Parathyroid adenoma (tissue), 2 donors: ENCODE data around the gene TIAM2.

Experiments
- H2AFZ ChIP-seq: fragments of 300-600 bp; sonication (generic); one replicate; pipeline ENCODE4 v1.7.0; 2017; ENCODE audit warnings: antibody characterized with exemption, mild to moderate bottlenecking
- H3K27ac ChIP-seq: fragments of 300-600 bp; sonication (generic); one replicate; pipeline ENCODE4 v1.7.0; 2017
- H3K27me3 ChIP-seq: fragments of 300-600 bp; sonication (generic); one replicate; pipeline ENCODE4 v1.7.0; 2017; ENCODE audit warnings: low read length; ENCODE audit not compliant: control insufficient read depth, insufficient read depth
- H3K36me3 ChIP-seq: fragments of 300-600 bp; sonication (generic); one replicate; pipeline ENCODE4 v1.7.0; 2017; ENCODE audit warnings: low read length; ENCODE audit not compliant: control insufficient read depth, insufficient read depth
- H3K4me1 ChIP-seq: fragments of 300-600 bp; sonication (generic); one replicate; pipeline ENCODE4 v1.7.0; 2017; ENCODE audit warnings: control low read depth
- H3K4me2 ChIP-seq: fragments of 300-600 bp; sonication (generic); one replicate; pipeline ENCODE4 v1.7.0; 2017; ENCODE audit warnings: low read length
- H3K4me3 ChIP-seq: fragments of 300-600 bp; sonication (generic); one replicate; pipeline ENCODE4 v1.7.0; 2017; ENCODE audit warnings: low read depth, low read length
- H3K79me2 ChIP-seq: fragments of 300-600 bp; sonication (generic); one replicate; pipeline ENCODE4 v1.7.0; 2017; ENCODE audit warnings: control low read depth
- H3K9ac ChIP-seq: fragments of 300-600 bp; sonication (generic); one replicate; pipeline ENCODE4 v1.7.0; 2017; ENCODE audit warnings: mild to moderate bottlenecking
- H3K9me3 ChIP-seq: fragments of 300-600 bp; sonication (generic); one replicate; pipeline ENCODE4 v1.7.0; 2017; ENCODE audit warnings: low read length; ENCODE audit not compliant: control insufficient read depth
- TF ChIP-seq, protein P1 (sequence below): fragments of 300-600 bp; sonication (generic); IDR thresholded peaks from one replicate; pipeline ENCODE4 v1.7.0; 2017; ENCODE audit warnings: antibody characterized with exemption, mild to moderate bottlenecking
- donor health status: primary hyperparathyroidism.

TIAM2 gene

DNA sequence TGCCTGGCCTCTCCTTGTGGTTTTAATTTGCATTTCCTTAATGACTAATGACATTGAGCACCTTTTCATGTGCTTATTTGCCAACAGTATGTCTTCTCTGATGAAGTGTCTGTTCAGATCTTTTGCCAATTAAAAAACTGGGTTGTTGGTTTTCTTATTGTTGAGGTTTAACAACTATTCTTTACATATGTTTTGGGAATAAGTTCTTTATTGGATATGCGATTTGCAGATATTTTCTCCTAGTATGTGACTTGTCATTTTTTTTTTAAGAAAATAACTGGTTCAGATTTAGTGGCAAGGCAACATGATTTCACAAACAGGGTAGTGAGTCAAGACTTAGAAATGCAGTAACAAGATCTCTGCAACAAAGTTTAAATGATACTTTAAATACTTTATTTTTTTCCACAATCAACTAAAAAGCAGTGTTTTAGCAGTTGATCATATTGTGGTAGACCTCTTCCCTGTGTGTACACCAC lies 67.8 kb downstream of the TIAM2 start:
- Histone ChIP-seq H3K4me1 (no peaks in the 10 kb centered on the region), H3K4me2 (no peak overlapping the region), H3K4me3 (no peak overlapping the region), H3K36me3 (no peaks in the 10 kb centered on the region), H3K27ac (no peak overlapping the region), H3K9ac (no peak overlapping the region), H3K27me3 (no peaks in the 10 kb centered on the region), H3K79me2 (no peaks in the 10 kb centered on the region), H3K9me3 (no peaks in the 10 kb centered on the region), H2AFZ (no peak overlapping the region)
- TF ChIP-seq, protein P1, sequence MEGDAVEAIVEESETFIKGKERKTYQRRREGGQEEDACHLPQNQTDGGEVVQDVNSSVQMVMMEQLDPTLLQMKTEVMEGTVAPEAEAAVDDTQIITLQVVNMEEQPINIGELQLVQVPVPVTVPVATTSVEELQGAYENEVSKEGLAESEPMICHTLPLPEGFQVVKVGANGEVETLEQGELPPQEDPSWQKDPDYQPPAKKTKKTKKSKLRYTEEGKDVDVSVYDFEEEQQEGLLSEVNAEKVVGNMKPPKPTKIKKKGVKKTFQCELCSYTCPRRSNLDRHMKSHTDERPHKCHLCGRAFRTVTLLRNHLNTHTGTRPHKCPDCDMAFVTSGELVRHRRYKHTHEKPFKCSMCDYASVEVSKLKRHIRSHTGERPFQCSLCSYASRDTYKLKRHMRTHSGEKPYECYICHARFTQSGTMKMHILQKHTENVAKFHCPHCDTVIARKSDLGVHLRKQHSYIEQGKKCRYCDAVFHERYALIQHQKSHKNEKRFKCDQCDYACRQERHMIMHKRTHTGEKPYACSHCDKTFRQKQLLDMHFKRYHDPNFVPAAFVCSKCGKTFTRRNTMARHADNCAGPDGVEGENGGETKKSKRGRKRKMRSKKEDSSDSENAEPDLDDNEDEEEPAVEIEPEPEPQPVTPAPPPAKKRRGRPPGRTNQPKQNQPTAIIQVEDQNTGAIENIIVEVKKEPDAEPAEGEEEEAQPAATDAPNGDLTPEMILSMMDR = no peak

DNA sequence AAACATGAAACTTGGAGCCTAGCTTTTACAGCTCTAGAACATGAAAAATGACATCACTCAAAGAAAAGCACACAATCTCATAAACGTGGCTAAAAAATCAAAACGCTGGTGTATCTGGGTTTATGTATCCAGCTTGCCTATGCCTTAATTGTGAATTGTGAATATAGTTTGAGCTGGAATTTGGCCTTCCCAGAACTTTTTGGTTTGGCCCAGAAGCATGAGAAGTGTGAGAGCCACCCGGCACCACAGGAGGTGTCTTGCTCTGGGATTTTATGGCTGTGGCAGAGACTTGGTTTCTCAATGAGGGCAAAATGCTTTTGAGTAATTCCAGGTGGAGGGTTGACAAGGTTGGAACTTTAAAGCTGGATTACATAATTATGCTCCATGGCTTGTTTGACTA lies 69.2 kb downstream of the TIAM2 start:
- H3K79me2 ChIP-seq = no peaks in the 10 kb centered on the region
- TF ChIP-seq, protein P1 = no peak
- H3K4me1 ChIP-seq = no peaks in the 10 kb centered on the region
- H3K4me2 ChIP-seq = no peak overlapping the region
- H3K36me3 ChIP-seq = no peaks in the 10 kb centered on the region
- no peaks in the 10 kb centered on the region for H3K9me3 ChIP-seq
- H3K27ac ChIP-seq = no peak overlapping the region
- H3K4me3 ChIP-seq = no peak overlapping the region
- no peak overlapping the region for H2AFZ ChIP-seq
- no peaks in the 10 kb centered on the region for H3K27me3 ChIP-seq
- no peak overlapping the region for H3K9ac ChIP-seq

DNA sequence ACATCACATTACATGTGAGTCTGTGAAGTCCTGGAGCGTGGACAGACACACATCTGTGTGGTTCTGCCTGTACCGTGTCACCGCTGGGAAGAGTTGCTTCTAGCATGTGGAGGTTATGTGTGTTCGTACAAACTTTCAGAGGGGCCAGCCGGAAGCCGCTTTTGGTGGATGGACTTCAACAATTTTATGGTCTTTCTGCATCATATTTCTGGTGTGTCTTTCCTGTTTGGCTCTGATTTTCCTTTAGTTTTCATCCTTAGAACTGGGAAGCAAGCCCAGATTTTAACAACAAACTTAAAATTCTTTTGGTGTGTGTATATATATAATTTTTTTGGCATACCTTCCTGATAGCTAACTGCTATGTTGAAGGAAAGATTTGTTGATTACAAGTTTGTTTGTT lies 71.2 kb downstream of the TIAM2 start:
- Histone ChIP-seq H2AFZ (no peak overlapping the region), H3K4me2 (no peak overlapping the region), H3K4me3 (no peak overlapping the region), H3K9me3 (no peaks in the 10 kb centered on the region), H3K4me1 (no peaks in the 10 kb centered on the region), H3K27me3 (no peaks in the 10 kb centered on the region), H3K79me2 (no peaks in the 10 kb centered on the region), H3K36me3 (no peaks in the 10 kb centered on the region), H3K27ac (no peak overlapping the region), H3K9ac (no peak overlapping the region)
- TF ChIP-seq, protein P1 = no peak

GRCh38 chr6:155066921-155067680 lies 72.0 kb downstream of the TIAM2 start:
- Histone ChIP-seq H3K27ac (no peak overlapping the region), H3K4me1 (no peaks in the 10 kb centered on the region), H3K4me3 (no peak overlapping the region), H3K9me3 (no peaks in the 10 kb centered on the region), H3K79me2 (no peaks in the 10 kb centered on the region), H3K4me2 (no peak overlapping the region), H3K27me3 (no peaks in the 10 kb centered on the region), H3K36me3 (no peaks in the 10 kb centered on the region), H2AFZ (no peak overlapping the region), H3K9ac (no peak overlapping the region)
- TF ChIP-seq, protein P1 = no peak
